ENCODE results near the gene FAM3D.

DNA sequence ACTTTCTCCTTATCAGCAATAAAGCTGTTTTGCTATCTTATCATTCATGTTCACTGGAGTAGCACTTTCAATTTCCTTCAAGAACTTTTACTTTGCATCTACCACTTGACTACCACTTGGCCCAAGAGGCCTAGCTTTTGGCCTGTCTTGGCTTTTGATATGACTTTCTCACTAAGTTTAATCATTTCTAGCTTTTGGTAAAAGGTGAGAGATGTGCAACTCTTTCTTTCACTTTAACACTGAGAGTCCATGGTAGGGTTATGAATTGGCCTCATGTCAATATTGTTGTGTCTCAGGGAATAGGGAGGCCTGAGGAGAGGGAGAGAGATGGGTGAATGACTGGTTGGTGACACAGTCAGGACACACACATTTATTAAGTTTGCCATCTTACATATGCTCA is 31.0 kb upstream of the FAM3D start:
- TF ChIP-seq, protein P1, sequence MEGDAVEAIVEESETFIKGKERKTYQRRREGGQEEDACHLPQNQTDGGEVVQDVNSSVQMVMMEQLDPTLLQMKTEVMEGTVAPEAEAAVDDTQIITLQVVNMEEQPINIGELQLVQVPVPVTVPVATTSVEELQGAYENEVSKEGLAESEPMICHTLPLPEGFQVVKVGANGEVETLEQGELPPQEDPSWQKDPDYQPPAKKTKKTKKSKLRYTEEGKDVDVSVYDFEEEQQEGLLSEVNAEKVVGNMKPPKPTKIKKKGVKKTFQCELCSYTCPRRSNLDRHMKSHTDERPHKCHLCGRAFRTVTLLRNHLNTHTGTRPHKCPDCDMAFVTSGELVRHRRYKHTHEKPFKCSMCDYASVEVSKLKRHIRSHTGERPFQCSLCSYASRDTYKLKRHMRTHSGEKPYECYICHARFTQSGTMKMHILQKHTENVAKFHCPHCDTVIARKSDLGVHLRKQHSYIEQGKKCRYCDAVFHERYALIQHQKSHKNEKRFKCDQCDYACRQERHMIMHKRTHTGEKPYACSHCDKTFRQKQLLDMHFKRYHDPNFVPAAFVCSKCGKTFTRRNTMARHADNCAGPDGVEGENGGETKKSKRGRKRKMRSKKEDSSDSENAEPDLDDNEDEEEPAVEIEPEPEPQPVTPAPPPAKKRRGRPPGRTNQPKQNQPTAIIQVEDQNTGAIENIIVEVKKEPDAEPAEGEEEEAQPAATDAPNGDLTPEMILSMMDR (IDR thresholded peaks at IDR 0.05; ENCODE audit: low read depth, low read length) = no peak
- no peak for TF ChIP-seq EZH2phosphoT487 (IDR thresholded peaks at IDR 0.05; ENCODE audit: low read depth)

All from OCI-LY3 (cell line).